CD4-positive, alpha-beta T cell treated with Interferon alpha-2 for 1 hour (primary cell): Measurements from ENCODE around the gene PAQR7.
A peak's percentile ranks its signal among the peaks of the same experiment; 100 is the strongest.
"Not testable (repeated sequence)": the region's sequence is repeated elsewhere in the genome, so short reads cannot be mapped to it uniquely, and the experiment has no call there.

Source experiments
- DNase-seq, 2 donors: peaks; one replicate each; pipeline ENCODE4 v3.0.0-alpha.2; 2020 to 2022

The PAQR7 gene

GRCh38 chr1:25843483-25843882 is 32.0 kb downstream of the PAQR7 start:
- no peak for DNase-seq

GRCh38 chr1:25839808-25840207 is 35.7 kb downstream of the PAQR7 start:
- DNase-seq, result not testable (repeated sequence)

- DNase-seq, result no peak
These were observed 38.1 kb downstream of the PAQR7 start for GRCh38 chr1:25837262-25837875.

GRCh38 chr1:25836695-25837094 is 38.8 kb downstream of the PAQR7 start:
- DNase-seq, result no peak

- no peak for DNase-seq
These were observed 40.6 kb downstream of the PAQR7 start for GRCh38 chr1:25834894-25835293.

- no peak for DNase-seq
These were observed 42.4 kb downstream of the PAQR7 start for GRCh38 chr1:25833158-25833557.

- DNase-seq, result no peak
These were observed 43.0 kb downstream of the PAQR7 start for GRCh38 chr1:25832336-25833037.

- no peak for DNase-seq
These were observed 43.8 kb downstream of the PAQR7 start for GRCh38 chr1:25831569-25832196.

GRCh38 chr1:25829046-25829445 is 46.5 kb downstream of the PAQR7 start:
- no peak for DNase-seq

GRCh38 chr1:25828491-25828890 is 47.0 kb downstream of the PAQR7 start:
- DNase-seq, result no peak

GRCh38 chr1:25826571-25826970 is 48.9 kb downstream of the PAQR7 start:
- DNase-seq, result no peak

- no peak for DNase-seq
These were observed 49.9 kb downstream of the PAQR7 start for GRCh38 chr1:25825605-25826004.

- DNase-seq, result no peak
These were observed 53.8 kb downstream of the PAQR7 start for GRCh38 chr1:25821630-25822091.

- no peak for DNase-seq
These were observed 54.4 kb downstream of the PAQR7 start for GRCh38 chr1:25821112-25821476.

- DNase-seq, result peak; percentile 73 to 80
These were observed 55.0 kb downstream of the PAQR7 start for GRCh38 chr1:25820247-25821111.

GRCh38 chr1:25819491-25820246 is 55.8 kb downstream of the PAQR7 start, which contains the start of gene MTFR1L:
Gene MTFR1L, plus strand, starts transcription at chr1:25819954. Its CDS starts 3,151 bp downstream, at chr1:25823105.
- peak; percentile 89 to 94 for DNase-seq

GRCh38 chr1:25818569-25818968 is 56.9 kb downstream of the PAQR7 start:
- DNase-seq, result no peak

GRCh38 chr1:25817840-25818501 is 57.5 kb downstream of the PAQR7 start:
- DNase-seq, result no peak

GRCh38 chr1:25816112-25816718 is 59.3 kb downstream of the PAQR7 start:
- no peak for DNase-seq

GRCh38 chr1:25815208-25816111 is 60.0 kb downstream of the PAQR7 start:
- DNase-seq, result no peak
